ENCODE measurements around the gene LRRC58.

GRCh38 chr3:120339362-120339761, 9.8 kb downstream of the LRRC58 start:
- TF ChIP-seq POLR2A (IDR thresholded peaks at IDR 0.05; ENCODE audit: low read length) (no peak), MAFK (IDR thresholded peaks at IDR 0.05; ENCODE audit: partially characterized antibody) (no peak)

Data from A549 (cell line).